ENCODE data around the gene CT45A5.
"Not testable (repeated sequence)": the region's sequence is repeated elsewhere in the genome, so short reads cannot be mapped to it uniquely, and the experiment has no call there.

CT45A5 gene, protein sequence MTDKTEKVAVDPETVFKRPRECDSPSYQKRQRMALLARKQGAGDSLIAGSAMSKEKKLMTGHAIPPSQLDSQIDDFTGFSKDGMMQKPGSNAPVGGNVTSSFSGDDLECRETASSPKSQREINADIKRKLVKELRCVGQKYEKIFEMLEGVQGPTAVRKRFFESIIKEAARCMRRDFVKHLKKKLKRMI

DNA sequence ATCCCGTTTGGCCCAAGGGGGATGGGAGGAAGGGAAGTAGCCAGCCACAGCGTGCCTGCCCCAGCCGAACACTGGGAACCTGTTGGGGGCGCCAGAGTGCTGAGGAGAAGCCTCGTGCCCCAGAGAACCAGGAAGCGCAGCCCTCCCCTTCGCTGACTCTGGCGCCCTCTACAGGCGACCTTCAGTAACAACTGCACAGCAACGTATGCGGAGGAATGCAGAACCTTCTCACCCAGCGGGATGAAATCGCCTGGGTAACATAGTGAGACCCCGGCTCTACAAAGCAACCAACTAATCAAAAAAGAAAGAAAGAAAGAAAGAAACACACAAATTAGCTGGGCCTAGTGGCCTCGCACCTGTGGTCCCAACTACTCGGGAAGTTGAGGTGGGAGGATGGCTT is at the start of gene CT45A5:
Gene CT45A5, minus strand, starts transcription at position 101 of the 400 bp plus-strand sequence. CDS start 3,774 bp downstream, outside the sequence.
- DNase-seq (ENCODE audit: low read depth in 2 of 3, low spot score in 1 of 3): not testable (repeated sequence)

DNA sequence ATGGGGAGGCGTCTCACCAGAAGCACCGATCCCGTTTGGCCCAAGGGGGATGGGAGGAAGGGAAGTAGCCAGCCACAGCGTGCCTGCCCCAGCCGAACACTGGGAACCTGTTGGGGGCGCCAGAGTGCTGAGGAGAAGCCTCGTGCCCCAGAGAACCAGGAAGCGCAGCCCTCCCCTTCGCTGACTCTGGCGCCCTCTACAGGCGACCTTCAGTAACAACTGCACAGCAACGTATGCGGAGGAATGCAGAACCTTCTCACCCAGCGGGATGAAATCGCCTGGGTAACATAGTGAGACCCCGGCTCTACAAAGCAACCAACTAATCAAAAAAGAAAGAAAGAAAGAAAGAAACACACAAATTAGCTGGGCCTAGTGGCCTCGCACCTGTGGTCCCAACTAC is 34.6 kb upstream of the CT45A5 start, which contains the start of gene CT45A2:
Gene CT45A2, minus strand, starts transcription at position 101 of the 400 bp plus-strand sequence. CDS start 3,747 bp downstream, outside the sequence.
- DNase-seq (ENCODE audit: low read depth in 2 of 3, low spot score in 1 of 3): not testable (repeated sequence)

DNA sequence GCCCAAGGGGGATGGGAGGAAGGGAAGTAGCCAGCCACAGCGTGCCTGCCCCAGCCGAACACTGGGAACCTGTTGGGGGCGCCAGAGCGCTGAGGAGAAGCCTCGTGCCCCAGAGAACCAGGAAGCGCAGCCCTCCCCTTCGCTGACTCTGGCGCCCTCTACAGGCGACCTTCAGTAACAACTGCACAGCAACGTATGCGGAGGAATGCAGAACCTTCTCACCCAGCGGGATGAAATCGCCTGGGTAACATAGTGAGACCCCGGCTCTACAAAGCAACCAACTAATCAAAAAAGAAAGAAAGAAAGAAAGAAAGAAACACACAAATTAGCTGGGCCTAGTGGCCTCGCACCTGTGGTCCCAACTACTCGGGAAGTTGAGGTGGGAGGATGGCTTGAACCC is 17.4 kb upstream of the CT45A5 start, which contains the start of gene CT45A6:
Gene CT45A6, minus strand, starts transcription at position 101 of the 400 bp plus-strand sequence. CDS start 3,794 bp downstream, outside the sequence.
- DNase-seq (ENCODE audit: low read depth in 2 of 3, low spot score in 1 of 3): not testable (repeated sequence)

DNA sequence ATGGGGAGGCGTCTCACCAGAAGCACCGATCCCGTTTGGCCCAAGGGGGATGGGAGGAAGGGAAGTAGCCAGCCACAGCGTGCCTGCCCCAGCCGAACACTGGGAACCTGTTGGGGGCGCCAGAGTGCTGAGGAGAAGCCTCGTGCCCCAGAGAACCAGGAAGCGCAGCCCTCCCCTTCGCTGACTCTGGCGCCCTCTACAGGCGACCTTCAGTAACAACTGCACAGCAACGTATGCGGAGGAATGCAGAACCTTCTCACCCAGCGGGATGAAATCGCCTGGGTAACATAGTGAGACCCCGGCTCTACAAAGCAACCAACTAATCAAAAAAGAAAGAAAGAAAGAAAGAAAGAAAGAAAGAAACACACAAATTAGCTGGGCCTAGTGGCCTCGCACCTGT is 17.2 kb downstream of the CT45A5 start, which contains the start of gene CT45A3:
Gene CT45A3, minus strand, starts transcription at position 101 of the 400 bp plus-strand sequence. CDS start 3,747 bp downstream, outside the sequence.
- not testable (repeated sequence) for DNase-seq (ENCODE audit: low read depth in 2 of 3, low spot score in 1 of 3)

DNA sequence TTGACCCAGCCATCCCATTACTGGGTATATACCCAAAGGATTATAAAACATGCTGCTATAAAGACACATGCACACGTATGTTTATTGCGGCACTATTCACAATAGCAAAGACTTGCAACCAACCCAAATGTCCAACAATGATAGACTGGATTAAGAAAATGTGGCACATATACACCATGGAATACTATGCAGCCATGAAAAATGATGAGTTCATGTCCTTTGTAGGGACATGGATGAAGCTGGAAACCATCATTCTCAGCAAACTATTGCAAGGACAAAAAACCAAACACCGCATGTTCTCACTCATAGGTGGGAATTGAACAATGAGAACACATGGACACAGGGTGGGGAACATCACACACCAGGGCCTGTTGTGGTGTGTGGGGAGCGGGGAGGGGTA is 40.6 kb downstream of the CT45A5 start:
- DNase-seq (ENCODE audit: low read depth in 2 of 3, low spot score in 1 of 3): not testable (repeated sequence)

DNA sequence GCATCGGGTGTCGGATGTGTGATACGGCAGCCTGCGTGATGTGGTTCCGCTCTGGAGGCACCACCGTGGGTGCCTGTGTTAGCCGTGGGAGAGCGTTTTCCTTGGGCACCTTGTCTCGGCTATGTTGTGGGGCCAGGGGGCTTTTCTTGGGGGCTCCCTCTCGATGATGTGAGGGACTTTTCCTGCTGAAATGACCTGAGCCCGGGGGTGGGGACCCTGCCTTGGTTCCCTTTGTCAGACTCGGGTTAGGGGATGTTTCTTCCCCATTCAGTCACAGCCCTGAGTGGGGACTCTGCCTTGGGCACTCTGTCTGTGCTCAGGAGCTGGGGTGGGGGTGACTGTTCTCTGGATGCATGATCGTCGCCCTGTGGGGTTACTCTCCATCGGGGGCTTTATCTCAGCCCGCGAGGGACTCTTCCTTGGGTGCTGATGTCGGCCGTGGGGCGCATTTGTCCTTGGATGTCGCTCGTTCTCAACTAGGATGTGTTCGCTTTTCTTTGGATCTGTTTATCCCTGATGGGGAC is 44.0 kb downstream of the CT45A5 start:
- DNase-seq (ENCODE audit: low read depth in 2 of 3, low spot score in 1 of 3): no peak

DNA sequence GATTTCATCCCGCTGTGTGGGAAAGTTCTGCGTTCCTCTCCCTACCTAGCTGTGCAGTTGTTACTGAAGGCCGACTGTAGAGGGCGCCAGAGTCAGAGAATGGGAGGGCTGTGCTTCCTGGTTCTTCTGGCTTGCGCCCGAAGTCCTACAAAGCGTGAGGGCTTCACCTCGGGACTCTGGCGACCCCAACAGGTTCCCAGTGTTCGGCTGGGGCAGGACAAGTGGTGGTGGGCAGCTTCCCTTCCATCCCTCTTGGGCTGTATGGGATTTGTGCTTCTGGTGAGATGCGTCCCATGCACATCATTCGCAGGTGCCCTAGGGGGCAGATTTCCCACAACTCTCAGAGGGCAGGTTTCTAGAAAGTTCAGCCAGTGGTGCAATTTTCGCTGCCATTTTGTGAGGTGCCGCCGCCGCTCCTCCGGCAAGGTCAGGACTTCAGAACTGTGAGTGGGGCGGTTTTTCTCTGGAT is 44.6 kb downstream of the CT45A5 start:
- DNase-seq (ENCODE audit: low read depth in 2 of 3, low spot score in 1 of 3): peak; percentile 23 to 51 (median 40)

DNA sequence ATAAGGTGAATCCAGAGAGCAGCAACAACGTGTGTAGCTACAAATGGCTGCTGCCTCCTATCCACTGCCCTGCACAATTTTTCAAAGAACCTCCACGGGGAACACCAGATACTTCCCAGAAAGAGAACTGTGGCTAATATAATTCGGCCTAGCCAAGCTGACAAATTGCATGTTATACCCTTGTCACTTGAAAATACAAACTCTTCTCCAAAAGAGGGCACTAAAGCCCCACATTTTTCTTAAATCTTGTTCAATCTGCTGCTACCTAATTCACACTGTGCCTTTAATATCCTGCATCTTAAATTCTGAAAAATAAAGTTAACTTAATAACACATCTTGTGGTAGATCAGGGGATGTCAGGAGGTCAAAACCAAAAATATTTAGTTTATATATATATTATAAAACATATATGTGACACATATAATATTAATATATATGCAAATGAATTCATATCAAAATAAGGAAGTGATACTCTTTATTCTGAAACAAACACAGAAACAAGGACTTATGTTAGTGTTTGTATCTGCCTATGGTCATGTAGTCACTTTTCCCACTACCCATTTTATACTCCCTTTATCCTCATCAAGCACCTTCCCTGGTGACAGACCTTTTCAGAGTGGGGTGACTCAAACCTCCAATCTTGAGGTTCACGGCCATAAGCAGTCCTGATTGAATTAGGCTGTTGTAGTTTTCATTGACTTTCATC is 47.8 kb downstream of the CT45A5 start:
- DNase-seq (ENCODE audit: low read depth in 2 of 3, low spot score in 1 of 3): no peak

DNA sequence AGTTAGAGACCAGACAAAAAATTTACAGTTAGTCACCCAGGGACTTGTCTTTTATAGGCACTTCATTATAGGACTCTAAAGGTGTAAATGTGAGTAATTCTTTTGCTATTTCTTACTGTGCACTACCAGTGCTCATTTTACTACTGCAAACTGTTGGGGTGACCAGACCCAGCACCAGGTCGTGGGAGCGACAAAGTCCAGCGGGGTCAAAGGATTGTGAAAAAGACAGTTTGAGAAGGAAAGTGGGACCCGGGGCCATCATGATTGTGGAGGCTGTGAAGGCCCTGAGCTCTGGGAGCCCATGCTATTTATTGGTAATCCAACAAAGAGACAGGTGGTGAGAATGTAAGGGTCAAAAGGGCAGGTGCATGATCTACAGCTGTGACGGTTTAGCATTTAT is 50.6 kb downstream of the CT45A5 start:
- DNase-seq (ENCODE audit: low read depth in 2 of 3, low spot score in 1 of 3): not testable (repeated sequence)
